Mucosa of stomach (tissue), 1 donor: ENCODE data around the gene C1QTNF2.

Experiments
- H3K27me3 ChIP-seq: one replicate; pipeline ENCODE4 v1.7.0; 2013; ENCODE audit warnings: mild to moderate bottlenecking, low read length; ENCODE audit not compliant: control insufficient read depth, insufficient read depth
- H3K36me3 ChIP-seq: one replicate; pipeline ENCODE4 v1.7.0; 2013; ENCODE audit warnings: low read length; ENCODE audit not compliant: control insufficient read depth, insufficient read depth
- H3K4me1 ChIP-seq: one replicate; pipeline ENCODE4 v1.7.0; 2013; ENCODE audit warnings: mild to moderate bottlenecking, low read length; ENCODE audit not compliant: control insufficient read depth, insufficient read depth
- H3K4me3 ChIP-seq: one replicate; pipeline ENCODE4 v1.7.0; 2013; ENCODE audit warnings: low read length
- H3K9ac ChIP-seq: one replicate; pipeline ENCODE4 v1.7.0; 2013; ENCODE audit warnings: mild to moderate bottlenecking, low read length, moderate library complexity
- H3K9me3 ChIP-seq: one replicate; pipeline ENCODE4 v1.7.0; 2013; ENCODE audit warnings: mild to moderate bottlenecking, low read length, moderate library complexity; ENCODE audit not compliant: control insufficient read depth
- donor health status: Pancreatic carcinoma.

Gene C1QTNF2

DNA sequence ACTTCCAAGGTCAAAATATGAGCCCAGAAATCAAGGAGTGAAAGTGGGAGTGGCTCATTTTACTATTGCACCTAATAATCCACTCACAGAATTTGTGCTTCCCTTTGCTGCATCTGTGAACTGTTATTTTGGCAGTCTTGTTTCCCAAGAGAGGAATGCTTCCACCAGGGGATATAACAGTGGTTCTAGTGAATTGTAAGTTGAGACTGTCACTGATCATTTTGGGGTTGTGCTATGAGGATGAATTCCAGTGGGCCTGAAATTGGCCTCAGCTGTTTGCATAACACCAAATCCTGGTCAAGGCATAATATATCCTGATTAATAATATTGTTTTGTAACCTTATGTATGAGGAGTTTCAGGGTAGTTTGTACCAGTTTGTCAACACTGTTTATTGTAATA is 15.1 kb upstream of the C1QTNF2 start:
- no peak overlapping the region for H3K4me3 ChIP-seq
- H3K9me3 ChIP-seq = no peaks in the 10 kb centered on the region
- no peaks in the 10 kb centered on the region for H3K27me3 ChIP-seq
- no peak overlapping the region for H3K9ac ChIP-seq
- H3K36me3 ChIP-seq = no peaks in the 10 kb centered on the region
- no peaks in the 10 kb centered on the region for H3K4me1 ChIP-seq

DNA sequence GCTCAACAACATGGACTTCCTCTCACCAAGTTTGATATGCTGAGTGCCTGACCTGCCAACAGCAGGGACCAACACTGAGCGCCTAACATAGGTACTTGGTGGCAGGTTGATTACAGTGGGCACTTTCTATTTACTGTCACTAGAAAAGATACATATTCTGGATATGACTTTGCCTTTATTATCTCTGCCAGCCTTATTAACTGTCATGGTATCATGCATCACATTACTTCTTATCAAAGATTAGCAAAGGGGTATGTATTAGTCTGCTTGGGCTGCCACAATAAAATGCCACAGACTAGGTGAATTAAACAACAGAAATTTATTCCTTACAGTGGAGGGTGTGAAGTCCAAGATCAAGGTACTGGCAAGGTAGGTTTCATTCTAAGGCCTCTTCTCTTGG is 14.3 kb upstream of the C1QTNF2 start:
- Histone ChIP-seq H3K9ac (no peak overlapping the region), H3K9me3 (no peaks in the 10 kb centered on the region), H3K36me3 (no peaks in the 10 kb centered on the region), H3K27me3 (no peaks in the 10 kb centered on the region), H3K4me3 (no peak overlapping the region), H3K4me1 (no peaks in the 10 kb centered on the region)

DNA sequence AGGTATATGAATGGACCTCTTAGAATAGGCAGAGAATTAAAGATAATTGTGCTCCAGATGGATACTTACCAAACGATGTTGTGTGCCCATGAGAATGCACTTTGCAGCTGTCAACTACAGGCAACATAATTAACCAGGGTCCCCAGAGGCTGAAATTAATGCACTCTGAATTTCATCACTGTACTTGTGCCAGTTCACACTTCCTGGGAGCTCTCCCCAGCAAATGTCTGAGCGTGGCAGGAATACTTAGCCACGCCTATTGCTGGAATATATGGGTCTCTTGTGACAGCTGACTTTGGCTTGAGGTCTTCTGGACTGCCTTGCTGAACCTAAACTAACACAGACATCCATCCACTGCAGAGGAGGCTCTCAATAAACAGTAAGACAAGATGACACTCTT is 11.9 kb upstream of the C1QTNF2 start:
- Histone ChIP-seq H3K9me3 (no peaks in the 10 kb centered on the region), H3K4me1 (no peaks in the 10 kb centered on the region), H3K27me3 (no peaks in the 10 kb centered on the region)

DNA sequence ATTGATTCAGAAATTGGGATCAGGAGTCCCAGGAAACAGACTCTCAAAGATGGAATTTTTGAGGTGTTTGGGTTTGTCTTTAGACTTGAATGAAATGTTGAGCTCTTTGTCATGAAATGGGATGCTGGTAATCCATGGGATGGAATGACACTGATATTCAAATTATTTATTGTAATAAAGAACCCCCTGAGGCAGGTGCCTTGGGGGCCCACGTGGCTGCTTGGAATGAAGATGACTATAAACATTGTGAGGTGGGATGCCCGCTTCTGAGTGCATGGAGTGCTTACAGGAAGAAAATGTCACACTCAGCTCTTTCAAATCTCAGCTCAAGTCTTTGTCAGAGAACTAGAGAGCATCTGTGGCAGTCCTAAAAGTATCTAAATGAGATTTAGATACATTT is 9.6 kb upstream of the C1QTNF2 start:
- H3K4me3 ChIP-seq = no peak overlapping the region
- no peaks in the 10 kb centered on the region for H3K27me3 ChIP-seq
- no peaks in the 10 kb centered on the region for H3K4me1 ChIP-seq
- no peaks in the 10 kb centered on the region for H3K9me3 ChIP-seq
- no peak overlapping the region for H3K9ac ChIP-seq
- H3K36me3 ChIP-seq = no peaks in the 10 kb centered on the region

More for the DNA sequence above, 11.9 kb upstream of the C1QTNF2 start:
- no peak overlapping the region for H3K4me3 ChIP-seq
- H3K9ac ChIP-seq = no peak overlapping the region
- H3K36me3 ChIP-seq = no peaks in the 10 kb centered on the region

DNA sequence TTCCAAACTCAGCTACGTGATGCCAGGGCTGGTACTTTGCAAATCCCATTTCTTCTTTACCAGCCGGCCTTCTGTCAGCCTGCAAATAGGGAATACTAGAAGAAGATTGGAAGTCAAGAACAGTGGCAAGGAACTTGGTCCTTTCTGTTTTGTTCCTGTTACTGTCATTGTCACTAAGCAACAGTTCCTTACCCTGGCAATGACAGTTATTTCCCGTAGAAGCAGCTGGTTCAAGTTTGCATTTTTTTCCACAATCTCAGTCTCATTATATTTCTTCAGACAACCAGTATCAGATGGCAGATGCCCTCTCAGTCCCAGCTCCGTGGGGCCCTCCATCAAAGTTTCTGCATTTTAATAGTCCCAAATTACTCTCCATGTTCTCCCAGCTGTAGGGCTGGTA is 9.1 kb upstream of the C1QTNF2 start:
- Histone ChIP-seq H3K9me3 (no peaks in the 10 kb centered on the region), H3K4me3 (no peak overlapping the region), H3K9ac (no peak overlapping the region), H3K4me1 (no peaks in the 10 kb centered on the region), H3K36me3 (no peaks in the 10 kb centered on the region), H3K27me3 (no peaks in the 10 kb centered on the region)

DNA sequence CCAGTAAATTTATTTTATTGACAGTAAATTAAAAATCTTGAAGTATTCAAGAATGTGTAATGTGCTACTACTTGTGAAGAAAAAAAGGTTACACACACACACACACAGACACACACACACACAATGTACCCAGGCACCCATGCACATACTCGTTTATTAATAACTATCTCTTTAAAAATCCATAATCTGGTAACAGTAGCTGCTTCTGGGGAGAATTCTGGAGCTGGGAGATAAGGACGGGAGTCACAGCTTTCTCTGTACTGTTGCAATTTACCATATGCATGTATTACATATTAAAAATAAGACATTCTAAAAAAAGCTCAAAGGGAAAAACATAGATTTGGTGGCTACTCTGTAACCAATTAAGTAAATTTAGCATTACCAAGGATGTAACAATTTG is 7.9 kb upstream of the C1QTNF2 start:
- H3K9ac ChIP-seq = no peak overlapping the region
- no peaks in the 10 kb centered on the region for H3K4me1 ChIP-seq
- no peaks in the 10 kb centered on the region for H3K9me3 ChIP-seq
- no peaks in the 10 kb centered on the region for H3K36me3 ChIP-seq
- H3K4me3 ChIP-seq = no peak overlapping the region
- no peaks in the 10 kb centered on the region for H3K27me3 ChIP-seq

DNA sequence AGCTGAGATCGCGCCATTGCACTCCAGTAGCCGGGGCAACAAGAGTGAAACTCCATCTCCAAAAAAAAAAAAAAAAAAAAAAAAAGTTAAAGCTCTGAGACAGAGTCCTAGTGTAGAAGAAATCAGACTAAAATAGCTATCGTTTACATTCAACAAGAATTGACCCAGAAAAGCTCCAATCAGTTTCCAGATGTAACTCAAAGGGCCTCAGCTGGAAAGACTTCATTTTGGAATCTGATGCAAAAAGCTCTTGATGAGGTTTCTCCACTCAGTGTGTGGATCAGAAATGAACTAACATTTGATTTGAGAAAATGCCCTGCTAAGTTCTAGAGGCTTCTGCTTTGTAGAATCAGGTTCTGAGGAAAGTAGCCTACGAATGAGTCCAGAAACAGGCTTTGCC is 7.2 kb upstream of the C1QTNF2 start:
- H3K27me3 ChIP-seq = no peaks in the 10 kb centered on the region
- H3K4me1 ChIP-seq = no peaks in the 10 kb centered on the region
- H3K4me3 ChIP-seq = no peak overlapping the region
- no peak overlapping the region for H3K9ac ChIP-seq
- no peaks in the 10 kb centered on the region for H3K36me3 ChIP-seq
- no peaks in the 10 kb centered on the region for H3K9me3 ChIP-seq

DNA sequence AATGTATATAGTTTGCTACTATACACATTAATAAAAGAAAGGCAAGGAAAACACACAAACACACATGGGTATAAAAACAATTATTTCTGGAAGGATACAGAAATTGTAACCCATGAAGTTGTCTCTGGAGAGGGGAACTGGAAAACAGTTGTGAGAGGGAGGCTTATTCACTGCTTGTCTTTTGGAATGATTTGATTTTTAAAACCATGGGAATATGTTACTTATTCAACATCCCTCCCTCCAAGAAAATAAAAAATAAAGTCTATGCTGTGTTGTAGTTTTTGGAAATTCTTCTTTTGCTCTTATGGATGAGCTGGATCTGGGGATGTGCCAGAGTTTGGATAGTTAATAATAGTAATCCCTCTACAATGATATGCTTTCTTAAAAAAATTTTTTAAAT is 6.0 kb upstream of the C1QTNF2 start:
- Histone ChIP-seq H3K27me3 (peaks cover 4% of the 10 kb centered on the region), H3K9ac (no peak overlapping the region), H3K9me3 (no peaks in the 10 kb centered on the region), H3K4me3 (no peak overlapping the region), H3K36me3 (no peaks in the 10 kb centered on the region), H3K4me1 (no peaks in the 10 kb centered on the region)

DNA sequence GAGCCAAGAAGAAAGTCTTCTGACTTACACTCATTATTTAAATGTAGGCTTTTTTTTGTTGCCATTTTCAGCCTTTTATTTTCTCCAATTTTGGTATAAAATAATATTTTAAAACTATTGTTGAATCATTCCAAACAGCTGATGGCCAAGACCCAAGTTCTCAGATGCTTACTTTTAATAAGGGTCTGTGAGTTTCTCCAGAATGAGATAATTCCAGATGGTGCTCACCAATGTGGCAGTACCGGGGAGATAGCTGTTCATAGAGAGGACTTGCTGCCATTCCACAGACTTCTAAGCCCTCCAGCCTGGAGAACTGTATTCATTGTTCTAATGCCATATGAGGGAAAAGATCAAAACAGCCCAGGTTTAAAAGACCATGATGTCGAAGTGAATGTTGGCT is 5.3 kb upstream of the C1QTNF2 start:
- no peaks in the 10 kb centered on the region for H3K9me3 ChIP-seq
- no peak overlapping the region for H3K4me3 ChIP-seq
- peaks cover 4% of the 10 kb centered on the region for H3K27me3 ChIP-seq
- no peaks in the 10 kb centered on the region for H3K4me1 ChIP-seq
- no peaks in the 10 kb centered on the region for H3K36me3 ChIP-seq
- H3K9ac ChIP-seq = no peak overlapping the region

DNA sequence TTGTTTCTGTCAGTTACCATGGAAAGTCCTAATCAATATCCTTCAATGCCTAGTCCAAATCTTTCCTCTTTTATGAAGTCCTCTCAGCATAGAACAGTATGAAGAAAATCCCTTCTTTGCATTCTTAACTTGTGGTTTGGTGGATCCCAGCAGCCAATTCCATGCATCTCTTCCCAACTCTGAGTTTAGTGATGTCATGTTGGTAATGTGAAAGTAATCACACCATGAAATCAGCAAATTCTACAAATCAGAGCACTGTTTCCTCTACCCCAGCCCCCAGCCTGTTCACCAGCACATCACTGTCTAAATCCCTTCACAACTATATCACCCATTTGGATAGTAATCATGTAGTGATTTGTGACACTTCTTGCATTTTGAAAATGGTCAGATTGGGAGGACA is 4.7 kb upstream of the C1QTNF2 start:
- H3K9me3 ChIP-seq = no peaks in the 10 kb centered on the region
- peaks cover under 1% of the 10 kb centered on the region for H3K4me1 ChIP-seq
- H3K4me3 ChIP-seq = no peak overlapping the region
- peaks cover 4% of the 10 kb centered on the region for H3K27me3 ChIP-seq
- no peaks in the 10 kb centered on the region for H3K36me3 ChIP-seq
- no peak overlapping the region for H3K9ac ChIP-seq

DNA sequence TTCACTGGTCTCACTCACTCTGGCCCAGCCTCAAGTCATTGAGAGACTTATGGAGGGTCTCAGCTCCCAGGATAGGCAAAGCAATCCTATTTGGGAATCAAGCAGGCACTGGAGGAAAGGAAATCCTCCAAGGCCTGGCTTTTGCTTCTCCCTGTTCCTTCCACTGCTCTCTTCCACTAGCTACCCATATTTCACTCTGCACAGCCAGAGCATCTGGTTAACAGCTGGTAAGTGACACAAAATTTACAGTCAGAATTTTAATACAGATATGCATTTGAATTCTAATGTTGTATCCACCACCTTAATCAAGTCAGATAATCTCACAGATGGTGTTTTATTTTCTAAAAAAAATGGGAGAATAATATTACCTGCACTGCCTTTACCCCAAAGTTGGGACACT is 868 bp upstream of the C1QTNF2 start:
- Histone ChIP-seq H3K4me3 (no peak overlapping the region), H3K27me3 (peaks cover 15% of the 10 kb centered on the region), H3K9me3 (no peaks in the 10 kb centered on the region), H3K9ac (no peak overlapping the region), H3K4me1 (peaks cover 6% of the 10 kb centered on the region), H3K36me3 (no peaks in the 10 kb centered on the region)

DNA sequence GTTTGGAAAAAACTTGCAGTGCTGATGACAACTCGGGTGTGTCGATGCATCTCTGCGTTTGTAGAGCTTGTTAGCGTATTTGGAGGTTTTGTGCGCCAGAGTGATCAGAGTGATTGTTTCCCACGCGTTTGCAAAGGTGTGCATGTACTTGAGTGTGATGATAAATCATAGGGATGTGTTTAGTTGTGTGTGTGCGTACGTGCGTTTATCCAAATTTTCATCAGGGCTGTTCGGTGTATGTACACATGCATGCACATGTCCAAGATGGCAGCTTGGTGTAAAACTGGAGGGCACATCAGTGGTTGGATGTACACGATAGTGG is 248 bp upstream of the C1QTNF2 start:
- H3K9me3 ChIP-seq = no peaks in the 10 kb centered on the region
- H3K36me3 ChIP-seq = no peaks in the 10 kb centered on the region
- H3K4me1 ChIP-seq = peaks cover 6% of the 10 kb centered on the region
- H3K4me3 ChIP-seq = peak overlapping the region; percentile 37
- peak overlapping the region; percentile 27 for H3K9ac ChIP-seq
- H3K27me3 ChIP-seq = peaks cover 15% of the 10 kb centered on the region

DNA sequence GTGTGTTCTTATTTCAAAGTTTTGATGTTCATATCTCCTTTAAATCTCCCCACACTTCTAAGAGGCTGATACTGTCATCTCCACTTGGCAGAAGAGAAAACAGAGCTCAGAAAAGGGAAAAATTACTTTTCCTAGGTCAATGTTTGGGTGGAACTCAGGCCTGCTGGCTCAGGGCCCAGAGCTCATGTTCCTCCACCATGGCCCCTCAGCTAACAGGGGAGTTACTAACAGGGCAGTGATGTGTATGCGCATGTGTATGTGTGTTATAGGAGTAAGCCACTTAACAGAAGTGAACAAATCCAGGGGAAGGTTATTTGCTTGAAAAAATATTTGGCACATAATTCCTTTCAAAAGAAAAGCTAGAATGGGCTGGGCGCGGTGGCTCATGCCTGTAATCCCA is 2.5 kb downstream of the C1QTNF2 start:
- Histone ChIP-seq H3K36me3 (no peaks in the 10 kb centered on the region), H3K27me3 (peaks cover 15% of the 10 kb centered on the region), H3K4me1 (peaks cover 6% of the 10 kb centered on the region), H3K9me3 (no peaks in the 10 kb centered on the region), H3K4me3 (no peak overlapping the region), H3K9ac (no peak overlapping the region)
